HepG2 (cell line): ENCODE data around the gene MS4A10. TPM values are rescaled to one million over a fixed set of nuclear protein-coding genes. Genes with fewer than 3 reads are reported as not detected.
A peak's percentile ranks its signal among the peaks of the same experiment; 100 is the strongest.

Experiments used
- CEBPG ChIP-seq: IDR thresholded peaks from 2 replicates; pipeline ENCODE4 v1.6.1; 2016
- ELF3 ChIP-seq: IDR thresholded peaks from 2 replicates; pipeline ENCODE4 v1.6.1; 2016; ENCODE audit warnings: missing genetic modification reagents, missing compliant biosample characterization
- HIC2 ChIP-seq: sonication (generic); formaldehyde crosslinking; IDR thresholded peaks from 2 replicates; pipeline ENCODE4 v1.9.0; 2022; ENCODE audit warnings: low read depth, missing genetic modification reagents
- KLF13 ChIP-seq: sonication (generic); formaldehyde crosslinking; IDR thresholded peaks from 2 replicates; pipeline ENCODE4 v1.4.0; 2020; ENCODE audit warnings: mild to moderate bottlenecking, missing genetic modification reagents
- NCOA1 ChIP-seq: sonication (generic); formaldehyde crosslinking; IDR thresholded peaks from 2 replicates; pipeline ENCODE4 v1.9.0; 2021; ENCODE audit warnings: missing genetic modification reagents
- NR2C2 ChIP-seq: sonication (generic); formaldehyde crosslinking; IDR thresholded peaks from 2 replicates; pipeline ENCODE4 v1.4.0; 2020; ENCODE audit warnings: missing genetic modification reagents, mild to moderate bottlenecking, moderate library complexity, borderline replicate concordance
- PHF8 ChIP-seq: sonication (generic); formaldehyde crosslinking; IDR thresholded peaks from 2 replicates; pipeline ENCODE4 v1.5.0; 2020; ENCODE audit warnings: missing genetic modification reagents
- SMARCC2 ChIP-seq: fragments of 450-650 bp; IDR thresholded peaks from 2 replicates; pipeline ENCODE4 v1.6.1; 2017; ENCODE audit warnings: antibody characterized with exemption, mild to moderate bottlenecking
- ZNF280D ChIP-seq: sonication (generic); formaldehyde crosslinking; IDR thresholded peaks from 2 replicates; pipeline ENCODE4 v1.5.1; 2020; ENCODE audit warnings: mild to moderate bottlenecking, missing genetic modification reagents
- ZNF572 ChIP-seq: sonication (generic); formaldehyde crosslinking; IDR thresholded peaks from 2 replicates; pipeline ENCODE4 v1.5.1; 2020; ENCODE audit warnings: mild to moderate bottlenecking, missing genetic modification reagents
- polyA plus RNA-seq, 8 experiments: library from polyadenylated mRNA; depleted of rRNA in 3 of 8; stranded (reverse) in 7 of 8; unstranded in 1 of 8; fragments of >200 nt; fragmentation: Illumina TruSeq in 4 of 8; extraction: Trizol in 4 of 8; gene quantifications; 2 replicates each; pipeline versions ENCODE4 v1.2.1 to v1.2.3, GENCODE V29; 2011 to 2016; ENCODE audit warnings: low read depth in 4 of 8, missing spikeins in 1 of 8, mixed read lengths in 1 of 8; ENCODE audit not compliant: insufficient read depth in 1 of 8
- total RNA-seq, 5 experiments: library from RNA; depleted of rRNA; stranded (reverse); fragments of >200 nt; fragmentation: Illumina TruSeq; extraction: Trizol; gene quantifications; 2 replicates each; pipeline ENCODE4 v1.2.3, GENCODE V29; 2016; ENCODE audit warnings: low read depth in 1 of 5
- TF ChIP-seq, protein P1 (sequence below): sonication (generic); formaldehyde crosslinking; IDR thresholded peaks from 2 replicates; pipeline ENCODE4 v1.8.1; 2023; ENCODE audit warnings: mild to moderate bottlenecking, missing genetic modification reagents
- TF ChIP-seq, protein P2 (sequence below): sonication (generic); formaldehyde crosslinking; IDR thresholded peaks from 2 replicates; pipeline ENCODE4 v1.4.0; 2020; ENCODE audit warnings: missing genetic modification reagents, mild to moderate bottlenecking, borderline replicate concordance
- TF ChIP-seq, protein P3 (sequence below): sonication (generic); formaldehyde crosslinking; IDR thresholded peaks from 2 replicates; pipeline ENCODE4 v1.5.1; 2020; ENCODE audit warnings: mild to moderate bottlenecking, missing genetic modification reagents, borderline replicate concordance

The MS4A10 gene
- total and polyA plus RNA-seq, 2 of the 13 experiments (the other 11 are each of a cell fraction or from before 2014, with no cell fraction given) = not detected

- TF ChIP-seq, protein P1, sequence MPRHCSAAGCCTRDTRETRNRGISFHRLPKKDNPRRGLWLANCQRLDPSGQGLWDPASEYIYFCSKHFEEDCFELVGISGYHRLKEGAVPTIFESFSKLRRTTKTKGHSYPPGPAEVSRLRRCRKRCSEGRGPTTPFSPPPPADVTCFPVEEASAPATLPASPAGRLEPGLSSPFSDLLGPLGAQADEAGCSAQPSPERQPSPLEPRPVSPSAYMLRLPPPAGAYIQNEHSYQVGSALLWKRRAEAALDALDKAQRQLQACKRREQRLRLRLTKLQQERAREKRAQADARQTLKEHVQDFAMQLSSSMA (CRISPR knock-in tag) = no peak
- TF ChIP-seq NCOA1 (CRISPR knock-in tag) (no peak), SMARCC2 (no peak), HIC2 (CRISPR knock-in tag) (no peak), CEBPG (CRISPR knock-in tag) (peak; percentile 80), PHF8 (CRISPR knock-in tag) (0 out of 2 replicates have a peak, but pooled peaks have one; percentile 20), KLF13 (no peak), NR2C2 (peak; percentile 49; the same call in 1 of the 2 replicates), ELF3 (CRISPR knock-in tag) (peak; percentile 24; the same call in 1 of the 2 replicates), ZNF280D (CRISPR knock-in tag) (no peak), ZNF572 (CRISPR knock-in tag) (no peak)
- TF ChIP-seq, protein P2, sequence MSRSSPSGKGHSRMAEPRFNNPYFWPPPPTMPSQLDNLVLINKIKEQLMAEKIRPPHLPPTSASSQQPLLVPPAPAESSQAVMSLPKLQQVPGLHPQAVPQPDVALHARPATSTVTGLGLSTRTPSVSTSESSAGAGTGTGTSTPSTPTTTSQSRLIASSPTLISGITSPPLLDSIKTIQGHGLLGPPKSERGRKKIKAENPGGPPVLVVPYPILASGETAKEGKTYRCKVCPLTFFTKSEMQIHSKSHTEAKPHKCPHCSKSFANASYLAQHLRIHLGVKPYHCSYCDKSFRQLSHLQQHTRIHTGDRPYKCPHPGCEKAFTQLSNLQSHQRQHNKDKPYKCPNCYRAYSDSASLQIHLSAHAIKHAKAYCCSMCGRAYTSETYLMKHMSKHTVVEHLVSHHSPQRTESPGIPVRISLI (CRISPR knock-in tag) = peak; percentile 29; the same call in 1 of the 2 replicates
- TF ChIP-seq, protein P3, sequence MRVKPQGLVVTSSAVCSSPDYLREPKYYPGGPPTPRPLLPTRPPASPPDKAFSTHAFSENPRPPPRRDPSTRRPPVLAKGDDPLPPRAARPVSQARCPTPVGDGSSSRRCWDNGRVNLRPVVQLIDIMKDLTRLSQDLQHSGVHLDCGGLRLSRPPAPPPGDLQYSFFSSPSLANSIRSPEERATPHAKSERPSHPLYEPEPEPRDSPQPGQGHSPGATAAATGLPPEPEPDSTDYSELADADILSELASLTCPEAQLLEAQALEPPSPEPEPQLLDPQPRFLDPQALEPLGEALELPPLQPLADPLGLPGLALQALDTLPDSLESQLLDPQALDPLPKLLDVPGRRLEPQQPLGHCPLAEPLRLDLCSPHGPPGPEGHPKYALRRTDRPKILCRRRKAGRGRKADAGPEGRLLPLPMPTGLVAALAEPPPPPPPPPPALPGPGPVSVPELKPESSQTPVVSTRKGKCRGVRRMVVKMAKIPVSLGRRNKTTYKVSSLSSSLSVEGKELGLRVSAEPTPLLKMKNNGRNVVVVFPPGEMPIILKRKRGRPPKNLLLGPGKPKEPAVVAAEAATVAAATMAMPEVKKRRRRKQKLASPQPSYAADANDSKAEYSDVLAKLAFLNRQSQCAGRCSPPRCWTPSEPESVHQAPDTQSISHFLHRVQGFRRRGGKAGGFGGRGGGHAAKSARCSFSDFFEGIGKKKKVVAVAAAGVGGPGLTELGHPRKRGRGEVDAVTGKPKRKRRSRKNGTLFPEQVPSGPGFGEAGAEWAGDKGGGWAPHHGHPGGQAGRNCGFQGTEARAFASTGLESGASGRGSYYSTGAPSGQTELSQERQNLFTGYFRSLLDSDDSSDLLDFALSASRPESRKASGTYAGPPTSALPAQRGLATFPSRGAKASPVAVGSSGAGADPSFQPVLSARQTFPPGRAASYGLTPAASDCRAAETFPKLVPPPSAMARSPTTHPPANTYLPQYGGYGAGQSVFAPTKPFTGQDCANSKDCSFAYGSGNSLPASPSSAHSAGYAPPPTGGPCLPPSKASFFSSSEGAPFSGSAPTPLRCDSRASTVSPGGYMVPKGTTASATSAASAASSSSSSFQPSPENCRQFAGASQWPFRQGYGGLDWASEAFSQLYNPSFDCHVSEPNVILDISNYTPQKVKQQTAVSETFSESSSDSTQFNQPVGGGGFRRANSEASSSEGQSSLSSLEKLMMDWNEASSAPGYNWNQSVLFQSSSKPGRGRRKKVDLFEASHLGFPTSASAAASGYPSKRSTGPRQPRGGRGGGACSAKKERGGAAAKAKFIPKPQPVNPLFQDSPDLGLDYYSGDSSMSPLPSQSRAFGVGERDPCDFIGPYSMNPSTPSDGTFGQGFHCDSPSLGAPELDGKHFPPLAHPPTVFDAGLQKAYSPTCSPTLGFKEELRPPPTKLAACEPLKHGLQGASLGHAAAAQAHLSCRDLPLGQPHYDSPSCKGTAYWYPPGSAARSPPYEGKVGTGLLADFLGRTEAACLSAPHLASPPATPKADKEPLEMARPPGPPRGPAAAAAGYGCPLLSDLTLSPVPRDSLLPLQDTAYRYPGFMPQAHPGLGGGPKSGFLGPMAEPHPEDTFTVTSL (CRISPR knock-in tag) = peak; percentile 68; the same call in 1 of the 2 replicates
Measured at GRCh38 chr11:60844870-60845221, 59.7 kb downstream of the MS4A10 start (continued).
